ENCODE data around the gene SGK1. TPM values are rescaled to one million over a fixed set of nuclear protein-coding genes. Genes with fewer than 3 reads are reported as not detected.

The SGK1 gene
- total RNA-seq, 4 donors from 2014 or later = 15.1 to 38.2 (median 25.5) TPM

- 0 to 2% methylated on average over 4 to 9 of the region's 44 CpGs for WGBS, 2 donors (ENCODE audit: low coverage in 1 of 2)
- H3K27ac ChIP-seq = peak overlapping the region; percentile 69 to 97 (median 92)
- peak; percentile 37 for ATAC-seq
- peaks cover 0 to 30% of the 10 kb centered on the region in 2 donors for H3K36me3 ChIP-seq
- peak; percentile 26 for TF ChIP-seq POLR2AphosphoS5 (IDR thresholded peaks at IDR 0.05)
- TF ChIP-seq POLR2A (IDR thresholded peaks at IDR 0.05) = no peak
- H3K4me3 ChIP-seq = peak overlapping the region; percentile 59 to 83
- H3K27me3 ChIP-seq = no peaks in the 10 kb centered on the region
- no peaks in the 10 kb centered on the region for H3K9me3 ChIP-seq
- H3K4me1 ChIP-seq = peaks cover 0 to 47% (median 4%) of the 10 kb centered on the region in 3 donors
Observed at GRCh38 chr6:134175532-134176263, 142.2 kb downstream of the SGK1 start.

DNA sequence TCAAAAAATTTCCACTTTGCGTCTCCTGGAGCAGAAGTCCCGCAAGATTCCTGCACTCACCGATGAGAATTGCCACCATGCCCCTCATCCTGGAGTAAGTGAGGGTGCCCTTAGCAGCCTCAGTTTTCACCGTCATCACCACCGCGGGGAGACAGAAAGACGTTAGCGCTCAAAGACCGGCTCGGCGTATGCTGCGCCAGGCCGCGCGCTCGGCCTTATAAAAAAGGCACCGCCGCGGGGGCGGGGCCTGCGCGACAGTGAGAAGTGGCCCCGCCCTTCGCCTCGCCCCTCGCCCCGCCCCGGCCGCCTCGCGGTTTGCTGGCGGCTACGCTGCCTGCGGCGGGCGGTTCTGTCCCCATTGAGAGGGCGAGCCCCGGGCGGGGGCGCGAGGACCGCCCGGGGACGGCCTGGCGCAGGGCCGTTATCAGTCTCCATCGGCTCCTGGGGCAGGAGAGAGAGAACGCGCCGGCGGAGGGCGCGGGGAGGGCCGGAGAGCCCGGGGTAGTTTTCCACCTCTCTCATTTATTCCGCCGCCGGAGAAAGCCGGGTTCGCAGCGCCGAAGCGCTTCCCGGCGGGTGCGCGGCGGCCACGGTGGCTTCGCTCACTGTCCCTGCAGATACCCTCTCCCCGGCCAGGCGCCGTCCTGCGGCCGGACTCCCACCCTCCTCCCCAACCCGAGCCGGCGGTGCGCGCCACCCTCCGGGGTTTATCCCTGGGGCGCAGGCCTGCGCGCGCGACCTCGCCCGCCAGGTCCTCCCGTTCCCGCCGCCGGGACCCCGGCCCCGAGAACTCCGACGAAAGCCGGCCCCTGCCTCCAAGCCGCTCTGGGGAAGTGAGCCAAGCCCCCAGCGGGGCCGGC, 143.0 kb downstream of the SGK1 start:
- peak; percentile 84 to 94 for TF ChIP-seq POLR2A (IDR thresholded peaks at IDR 0.05)
- TF ChIP-seq CTCF (IDR thresholded peaks at IDR 0.05) = no peak
- TF ChIP-seq POLR2AphosphoS5 (IDR thresholded peaks at IDR 0.05) = peak; percentile 94
- Histone ChIP-seq H3K4me1 (peaks cover 0 to 47% (median 4%) of the 10 kb centered on the region in 3 donors), H3K27me3 (no peaks in the 10 kb centered on the region), H3K36me3 (peaks cover 0 to 38% of the 10 kb centered on the region in 2 donors), H3K4me3 (peak overlapping the region; percentile 59 to 83), H3K27ac (peak overlapping the region; percentile 69 to 97 (median 92)), H3K9me3 (no peaks in the 10 kb centered on the region)
- 0% methylated on average over 3 of the region's 100 CpGs for WGBS, 2 donors (ENCODE audit: low coverage in 1 of 2)
- peak; percentile 88 for ATAC-seq

DNA sequence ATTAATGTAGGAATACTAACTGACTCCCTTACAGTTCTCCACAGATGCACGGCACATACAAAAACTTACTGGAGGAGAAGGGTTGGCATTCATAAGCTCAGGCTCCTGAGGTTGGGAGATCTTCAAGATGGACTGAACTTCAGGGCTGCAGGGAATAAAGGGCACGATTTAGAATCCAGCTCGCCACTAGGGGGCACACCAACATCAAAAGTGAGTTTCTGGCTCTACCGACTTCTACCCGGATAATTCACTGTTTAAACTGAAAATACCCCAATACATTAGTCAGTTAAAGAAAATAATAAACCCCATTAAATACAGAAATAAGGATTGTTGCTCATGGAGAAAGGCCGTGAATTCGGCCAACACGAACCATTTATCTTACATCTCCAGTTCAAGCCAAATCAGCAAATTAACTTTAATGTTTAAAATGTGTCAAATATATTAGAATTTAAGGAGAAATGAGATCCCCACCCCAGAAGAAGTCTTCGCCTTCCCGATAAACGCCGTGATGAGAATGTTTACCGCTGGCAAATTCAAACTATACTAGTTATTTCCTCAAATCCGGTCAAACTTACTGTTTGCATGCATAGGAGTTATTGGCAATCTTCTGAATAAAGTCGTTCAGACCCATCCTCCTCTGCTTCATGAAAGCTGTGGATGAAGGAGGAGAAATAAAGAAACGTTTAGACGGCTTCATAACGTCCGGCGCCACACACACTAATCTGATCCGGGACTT, 143.8 kb downstream of the SGK1 start:
- Histone ChIP-seq H3K27ac (peak overlapping the region; percentile 39 to 97 (median 92)), H3K4me1 (peaks cover 0 to 47% (median 4%) of the 10 kb centered on the region in 3 donors), H3K9me3 (no peaks in the 10 kb centered on the region), H3K27me3 (no peaks in the 10 kb centered on the region), H3K4me3 (peak overlapping the region; percentile 59 to 83), H3K36me3 (peaks cover 0 to 45% of the 10 kb centered on the region in 2 donors)
- ATAC-seq = no peak
- WGBS, 2 donors (ENCODE audit: low coverage in 1 of 2) = 0 to 1% methylated on average over 17 to 21 of the region's 21 CpGs
- TF ChIP-seq EP300 (IDR thresholded peaks at IDR 0.05) (no peak), POLR2A (IDR thresholded peaks at IDR 0.05) (no peak), POLR2AphosphoS5 (IDR thresholded peaks at IDR 0.05) (no peak), CTCF (IDR thresholded peaks at IDR 0.05) (peak; percentile 81 to 91 (median 87))

DNA sequence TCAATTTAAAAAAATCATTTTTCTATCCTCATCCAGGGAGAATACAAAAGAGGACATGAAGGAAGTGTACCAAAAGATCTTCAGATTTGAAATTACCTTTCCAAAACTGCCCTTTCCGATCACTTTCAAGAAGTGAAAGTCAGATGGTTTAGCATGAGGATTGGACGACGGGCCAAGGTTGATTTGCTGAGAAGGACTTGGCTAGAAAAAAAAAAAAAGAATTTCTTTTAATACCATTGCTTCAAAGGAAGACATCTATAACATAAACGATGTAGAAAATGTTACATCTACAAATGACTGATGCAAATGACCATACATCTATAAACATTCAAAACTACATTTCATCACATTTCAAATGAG, 144.6 kb downstream of the SGK1 start:
- H3K27ac ChIP-seq = no peak overlapping the region

More for the DNA sequence above, 144.6 kb downstream of the SGK1 start:
- peaks cover 0 to 52% of the 10 kb centered on the region in 2 donors for H3K36me3 ChIP-seq
- no peak for ATAC-seq
- peaks cover 0 to 42% (median 4%) of the 10 kb centered on the region in 3 donors for H3K4me1 ChIP-seq
- 50 to 56% methylated on average over 4 of the region's 4 CpGs for WGBS, 2 donors (ENCODE audit: low coverage in 1 of 2)
- TF ChIP-seq CTCF (IDR thresholded peaks at IDR 0.05) (no peak), EP300 (IDR thresholded peaks at IDR 0.05) (no peak), POLR2A (IDR thresholded peaks at IDR 0.05) (no peak), POLR2AphosphoS5 (IDR thresholded peaks at IDR 0.05) (no peak)
- H3K27me3 ChIP-seq = no peaks in the 10 kb centered on the region
- H3K9me3 ChIP-seq = no peaks in the 10 kb centered on the region
- H3K4me3 ChIP-seq = peak overlapping the region in 1 of 2 donors; percentile 83
